Thoracic aorta (tissue), 2 donors: ENCODE data around the gene SPP1. TPM values are rescaled to one million over a fixed set of nuclear protein-coding genes. Genes with fewer than 3 reads are reported as not detected.
"Not testable (repeated sequence)": the region's sequence is repeated elsewhere in the genome, so short reads cannot be mapped to it uniquely, and the experiment has no call there.

ENCODE experiments used
- ATAC-seq: fragments of 150-250 bp; one replicate; pipeline ENCODE4 v1.8.0; 2017; ENCODE audit warnings: low read depth; ENCODE audit not compliant: insufficient number of reproducible peaks, low FRiP score
- DNase-seq: peaks from one replicate; pipeline ENCODE4 v3.0.0-alpha.2; 2020; ENCODE audit warnings: low spot score
- H3K27ac ChIP-seq, 2 donors: fragments of 200-600 bp; sonication (generic); 1 replicate in 1 of 2; 2 replicates in 1 of 2; pipeline ENCODE4 v1.5.1; 2016; ENCODE audit warnings: mild to moderate bottlenecking in 2 of 2, moderate library complexity in 2 of 2
- H3K27me3 ChIP-seq: fragments of 200-600 bp; sonication (generic); replicated peaks from 2 replicates; pipeline ENCODE4 v1.6.0; 2016; ENCODE audit warnings: mild to moderate bottlenecking; ENCODE audit not compliant: insufficient read depth
- H3K36me3 ChIP-seq: fragments of 200-600 bp; sonication (generic); one replicate; pipeline ENCODE4 v1.5.1; 2016
- H3K4me1 ChIP-seq, 2 donors: fragments of 200-600 bp; sonication (generic); 1 replicate in 1 of 2; 2 replicates in 1 of 2; pipeline versions ENCODE4 v1.5.1 to v1.6.0; 2016; ENCODE audit warnings: low read depth in 2 of 2, mild to moderate bottlenecking in 1 of 2; ENCODE audit not compliant: control insufficient read depth in 1 of 2
- H3K4me3 ChIP-seq: fragments of 200-600 bp; sonication (generic); 2 replicates; pipeline ENCODE4 v1.5.1; 2016; ENCODE audit warnings: mild to moderate bottlenecking
- H3K9me3 ChIP-seq: fragments of 200-600 bp; sonication (generic); 2 replicates; pipeline ENCODE4 v1.5.1; 2016
- CTCF ChIP-seq: fragments of 200-600 bp; sonication (generic); IDR thresholded peaks from one replicate; pipeline ENCODE4 v1.5.1; 2019; ENCODE audit warnings: antibody characterized with exemption
- total RNA-seq, 2 donors: library from RNA; depleted of rRNA; stranded (reverse); fragments of >200 nt; gene quantifications; one replicate each; pipeline versions ENCODE4 v1.1.0 to v1.2.3, GENCODE V29; 2016

SPP1 gene
- total RNA-seq, 2 donors from 2014 or later: 22.1 to 29.2 TPM

GRCh38 chr4:88018466-88018865 lies 43.0 kb downstream of the SPP1 start:
- H3K27me3 ChIP-seq: no peaks in the 10 kb centered on the region
- no peaks in the 10 kb centered on the region for H3K9me3 ChIP-seq
- H3K36me3 ChIP-seq: peaks cover 7% of the 10 kb centered on the region
- peak overlapping the region; percentile 92 to 98 for H3K27ac ChIP-seq
- H3K4me3 ChIP-seq: peak overlapping the region; percentile 59
- peaks cover 54 to 91% of the 10 kb centered on the region in 2 donors for H3K4me1 ChIP-seq
- ATAC-seq: peak; percentile 73
- TF ChIP-seq CTCF: no peak
- no peak for DNase-seq

GRCh38 chr4:88021824-88022223 lies 46.3 kb downstream of the SPP1 start:
- TF ChIP-seq CTCF: no peak
- no peak for DNase-seq
- Histone ChIP-seq H3K36me3 (peaks cover 22% of the 10 kb centered on the region), H3K27me3 (no peaks in the 10 kb centered on the region), H3K4me1 (peaks cover 33 to 66% of the 10 kb centered on the region in 2 donors), H3K27ac (peak overlapping the region; percentile 64 to 98), H3K4me3 (no peak overlapping the region), H3K9me3 (no peaks in the 10 kb centered on the region)
- no peak for ATAC-seq

GRCh38 chr4:88022289-88022688 lies 46.8 kb downstream of the SPP1 start:
- Histone ChIP-seq H3K36me3 (peaks cover 22% of the 10 kb centered on the region), H3K4me1 (peaks cover 28 to 61% of the 10 kb centered on the region in 2 donors), H3K27ac (peak overlapping the region; percentile 64 to 98), H3K4me3 (no peak overlapping the region), H3K27me3 (no peaks in the 10 kb centered on the region), H3K9me3 (no peaks in the 10 kb centered on the region)
- no peak for TF ChIP-seq CTCF
- no peak for ATAC-seq
- DNase-seq: no peak

- not testable (repeated sequence) for H3K9me3 ChIP-seq, DNase-seq, H3K27me3 ChIP-seq, H3K4me3 ChIP-seq, ATAC-seq, H3K27ac ChIP-seq
- H3K4me1 ChIP-seq: peaks cover 10 to 53% of the 10 kb centered on the region in 2 donors
- peaks cover 24% of the 10 kb centered on the region for H3K36me3 ChIP-seq
Measured at GRCh38 chr4:88025868-88026661, 50.6 kb downstream of the SPP1 start.

GRCh38 chr4:88027611-88028608 lies 52.4 kb downstream of the SPP1 start:
- peaks cover 5 to 38% of the 10 kb centered on the region in 2 donors for H3K4me1 ChIP-seq
- H3K9me3 ChIP-seq: no peaks in the 10 kb centered on the region
- H3K27me3 ChIP-seq: no peaks in the 10 kb centered on the region
- no peak for TF ChIP-seq CTCF
- peaks cover 22% of the 10 kb centered on the region for H3K36me3 ChIP-seq
- H3K27ac ChIP-seq: no peak overlapping the region
- ATAC-seq (no peak), DNase-seq (no peak)
- H3K4me3 ChIP-seq: no peak overlapping the region
